ENCODE results near the gene WDR59.
"Not testable (repeated sequence)": the region's sequence is repeated elsewhere in the genome, so short reads cannot be mapped to it uniquely, and the experiment has no call there.

Gene WDR59, protein sequence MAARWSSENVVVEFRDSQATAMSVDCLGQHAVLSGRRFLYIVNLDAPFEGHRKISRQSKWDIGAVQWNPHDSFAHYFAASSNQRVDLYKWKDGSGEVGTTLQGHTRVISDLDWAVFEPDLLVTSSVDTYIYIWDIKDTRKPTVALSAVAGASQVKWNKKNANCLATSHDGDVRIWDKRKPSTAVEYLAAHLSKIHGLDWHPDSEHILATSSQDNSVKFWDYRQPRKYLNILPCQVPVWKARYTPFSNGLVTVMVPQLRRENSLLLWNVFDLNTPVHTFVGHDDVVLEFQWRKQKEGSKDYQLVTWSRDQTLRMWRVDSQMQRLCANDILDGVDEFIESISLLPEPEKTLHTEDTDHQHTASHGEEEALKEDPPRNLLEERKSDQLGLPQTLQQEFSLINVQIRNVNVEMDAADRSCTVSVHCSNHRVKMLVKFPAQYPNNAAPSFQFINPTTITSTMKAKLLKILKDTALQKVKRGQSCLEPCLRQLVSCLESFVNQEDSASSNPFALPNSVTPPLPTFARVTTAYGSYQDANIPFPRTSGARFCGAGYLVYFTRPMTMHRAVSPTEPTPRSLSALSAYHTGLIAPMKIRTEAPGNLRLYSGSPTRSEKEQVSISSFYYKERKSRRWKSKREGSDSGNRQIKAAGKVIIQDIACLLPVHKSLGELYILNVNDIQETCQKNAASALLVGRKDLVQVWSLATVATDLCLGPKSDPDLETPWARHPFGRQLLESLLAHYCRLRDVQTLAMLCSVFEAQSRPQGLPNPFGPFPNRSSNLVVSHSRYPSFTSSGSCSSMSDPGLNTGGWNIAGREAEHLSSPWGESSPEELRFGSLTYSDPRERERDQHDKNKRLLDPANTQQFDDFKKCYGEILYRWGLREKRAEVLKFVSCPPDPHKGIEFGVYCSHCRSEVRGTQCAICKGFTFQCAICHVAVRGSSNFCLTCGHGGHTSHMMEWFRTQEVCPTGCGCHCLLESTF

DNA sequence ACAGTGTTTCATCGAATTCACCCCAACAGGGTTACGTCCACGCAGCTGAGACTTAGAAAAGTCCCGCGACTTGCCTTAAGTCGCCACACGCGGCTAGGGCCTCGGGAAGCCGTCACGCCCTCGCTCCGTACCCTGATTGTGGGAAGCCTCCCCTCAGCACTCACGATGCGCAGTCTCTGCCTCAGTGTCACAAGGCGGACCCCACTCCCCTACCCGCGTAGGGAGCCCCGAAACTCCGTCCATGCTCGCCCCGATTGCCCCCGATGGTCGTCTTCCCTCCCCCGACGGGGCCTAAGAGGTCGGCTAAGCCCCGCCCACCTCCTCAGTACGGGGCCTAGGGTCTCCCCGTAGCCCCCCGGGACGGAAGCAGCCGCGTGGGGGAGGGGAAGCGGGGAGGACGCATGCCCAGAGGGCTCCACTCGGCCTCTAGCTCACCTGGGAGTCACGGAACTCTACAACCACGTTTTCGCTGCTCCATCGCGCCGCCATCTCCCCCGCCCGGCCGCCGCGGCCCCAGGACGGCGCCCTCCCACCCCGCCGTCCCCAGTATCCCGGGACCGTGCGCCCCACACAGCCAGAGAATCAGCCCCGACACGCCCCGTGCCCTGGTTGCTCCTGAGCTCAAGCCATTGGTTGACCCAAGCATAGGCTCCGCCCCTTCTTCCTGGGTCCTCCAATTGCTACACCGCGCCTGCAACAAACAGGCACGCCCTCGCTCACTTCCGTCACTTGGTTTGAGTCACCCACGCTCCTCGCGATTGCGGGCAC lies at the start of gene WDR59:
Gene WDR59 (minus strand): TSS at position 595 of the 768 bp plus-strand sequence. CDS start 106 bp downstream, at position 489.
- DNase-seq = peak; percentile 99

DNA sequence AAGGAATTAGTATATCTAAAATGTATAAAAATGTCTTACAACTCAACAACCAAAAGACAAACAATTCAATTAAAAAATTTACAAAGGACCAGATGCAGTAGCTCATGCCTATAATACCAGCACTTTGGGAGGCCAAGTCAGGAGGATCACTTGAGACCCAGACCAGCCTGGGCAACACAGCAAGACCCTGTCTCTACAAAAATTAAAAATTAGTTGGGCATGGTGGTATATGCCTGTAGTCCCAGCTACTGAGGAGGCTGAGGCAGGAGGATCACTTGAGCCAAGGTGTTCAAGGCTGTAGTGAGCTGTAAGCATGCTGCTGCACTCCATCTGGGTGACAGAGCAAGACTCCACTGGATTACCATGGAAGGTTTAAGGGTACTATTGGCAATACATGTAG lies 47.7 kb upstream of the WDR59 start:
- no peak for DNase-seq

DNA sequence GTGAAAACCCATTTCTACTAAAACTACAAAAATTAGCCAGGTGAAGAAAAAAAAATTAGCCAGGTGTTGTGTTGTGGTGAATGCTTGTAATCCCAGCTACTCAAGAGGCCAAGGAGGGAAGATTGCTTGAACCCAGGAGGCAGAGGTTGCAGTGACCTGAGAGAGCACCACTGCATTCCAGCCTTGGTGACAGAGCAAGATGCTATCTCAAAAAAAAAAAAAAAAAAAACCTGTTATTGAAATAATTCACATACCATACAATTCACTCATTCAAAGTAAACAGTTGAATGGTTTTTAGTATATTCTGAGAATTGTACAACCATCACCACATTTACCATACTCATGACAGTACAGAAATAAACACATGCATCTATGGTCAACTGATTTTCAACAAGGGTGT lies 44.9 kb upstream of the WDR59 start:
- no peak for DNase-seq

DNA sequence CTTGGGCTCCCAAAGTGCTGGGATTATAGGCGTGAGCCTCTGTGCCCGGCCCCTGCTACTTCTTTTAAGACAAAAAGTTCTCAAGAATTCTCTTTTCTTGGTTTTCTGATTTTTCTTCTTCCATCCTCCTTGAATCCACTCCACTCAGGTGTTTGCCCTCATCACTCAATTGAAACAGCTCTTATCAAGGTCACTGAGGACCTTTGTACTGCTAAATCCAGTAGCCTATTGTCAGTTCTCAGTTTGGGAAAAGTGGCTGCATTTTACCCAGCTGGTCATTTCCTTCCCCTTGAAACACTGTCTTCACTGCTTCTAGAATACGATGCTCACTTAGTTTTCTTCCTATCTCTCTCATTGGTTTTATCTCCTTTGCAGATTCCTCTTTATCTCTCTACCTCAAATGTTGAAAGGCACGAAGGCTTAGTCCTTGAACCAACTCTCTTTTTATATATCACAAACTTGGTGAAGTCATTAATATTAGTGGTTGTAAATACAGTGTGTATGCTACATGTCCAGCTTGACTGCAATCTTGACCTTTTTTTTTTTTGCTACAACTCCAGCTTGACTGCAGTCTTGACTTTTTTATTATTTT lies 43.7 kb upstream of the WDR59 start:
- no peak for DNase-seq

DNA sequence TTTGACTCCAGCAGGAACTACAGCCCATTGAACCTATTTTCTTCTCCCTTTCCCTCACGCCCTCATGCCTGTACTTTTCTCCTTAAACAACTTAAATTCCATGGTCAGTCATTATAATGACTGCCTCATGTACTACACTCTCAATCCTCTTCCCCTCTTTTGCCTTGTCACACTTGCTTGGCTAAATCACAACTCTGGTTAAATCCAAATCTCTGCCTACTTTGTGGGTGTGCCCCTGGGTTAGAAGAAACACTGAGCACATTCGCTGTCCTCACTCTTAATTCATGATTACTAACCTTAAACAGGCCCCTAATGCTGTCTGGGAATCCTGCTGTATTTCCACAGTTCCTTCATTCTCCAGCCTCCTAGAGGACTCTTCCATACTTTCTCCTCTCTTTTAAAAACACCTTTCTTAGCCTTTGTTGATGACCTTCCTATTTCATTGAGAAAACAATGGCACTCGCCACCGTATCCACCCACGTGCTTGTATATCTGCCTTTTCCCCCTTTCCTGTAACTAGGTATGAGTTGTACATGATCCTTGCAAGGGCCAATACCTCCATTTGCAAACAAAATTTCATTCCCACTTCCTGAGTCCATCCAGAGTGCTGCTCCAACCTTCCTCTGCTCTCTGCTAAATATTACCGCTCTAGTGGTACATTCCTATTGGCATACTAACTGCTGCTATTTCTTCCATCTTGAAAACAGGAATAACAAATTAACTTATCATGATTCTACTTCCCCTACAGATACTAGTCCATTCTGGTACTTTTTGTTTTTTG lies 42.8 kb upstream of the WDR59 start:
- DNase-seq = no peak

DNA sequence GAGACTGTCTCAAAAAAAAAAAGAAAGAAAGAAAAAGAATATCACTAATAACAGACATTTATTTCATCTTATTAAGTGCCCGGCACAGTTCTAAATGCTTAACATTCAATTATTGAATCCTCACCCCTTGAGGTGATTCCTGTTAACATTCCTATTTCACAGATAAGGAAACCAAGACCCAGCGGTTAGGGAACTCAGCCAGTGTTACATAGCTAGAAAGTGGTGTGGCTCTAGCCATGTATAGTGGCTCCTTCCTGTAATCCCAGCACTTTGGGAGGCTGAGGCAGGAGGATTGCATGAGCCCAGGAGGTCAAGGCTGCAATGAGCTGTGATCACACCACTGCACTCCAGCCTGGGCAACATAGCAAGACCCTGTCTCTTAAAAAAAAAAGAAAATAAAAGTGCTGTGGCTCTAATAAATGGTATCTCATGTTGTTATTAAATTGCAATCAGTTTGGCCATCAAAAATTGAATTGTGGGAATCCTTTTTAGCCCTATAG lies 42.0 kb upstream of the WDR59 start:
- DNase-seq = no peak

DNA sequence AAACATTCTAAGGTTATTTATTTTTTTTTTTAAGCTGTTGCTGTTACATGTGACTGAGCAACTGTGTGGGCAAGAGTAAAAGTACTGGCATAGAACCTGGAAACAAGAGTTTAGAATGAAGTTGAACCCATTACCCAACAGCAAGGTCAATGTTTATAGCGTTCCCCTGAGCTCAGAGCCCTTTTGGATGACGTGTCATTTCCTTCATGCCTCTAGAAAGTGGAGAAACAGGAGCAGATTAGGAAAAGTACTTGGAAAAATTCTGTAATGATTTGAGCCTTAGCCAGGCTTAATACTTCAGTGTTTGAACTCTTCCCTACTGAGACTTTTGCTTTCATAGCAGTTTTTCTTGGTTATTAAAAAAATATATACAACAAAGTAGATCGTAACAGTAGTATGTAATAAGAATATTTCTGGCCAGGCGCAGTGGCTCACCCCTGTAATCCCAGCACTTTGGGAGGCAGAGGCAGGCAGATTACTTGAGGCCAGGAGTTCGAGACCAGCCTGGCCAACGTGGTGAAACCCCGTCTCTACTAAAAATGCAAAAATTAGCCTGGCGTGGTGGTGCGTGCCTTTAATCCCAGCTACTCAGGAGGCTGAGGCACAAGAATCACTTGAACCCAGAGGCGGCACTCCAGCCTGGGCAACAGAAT lies 41.4 kb upstream of the WDR59 start:
- not testable (repeated sequence) for DNase-seq

DNA sequence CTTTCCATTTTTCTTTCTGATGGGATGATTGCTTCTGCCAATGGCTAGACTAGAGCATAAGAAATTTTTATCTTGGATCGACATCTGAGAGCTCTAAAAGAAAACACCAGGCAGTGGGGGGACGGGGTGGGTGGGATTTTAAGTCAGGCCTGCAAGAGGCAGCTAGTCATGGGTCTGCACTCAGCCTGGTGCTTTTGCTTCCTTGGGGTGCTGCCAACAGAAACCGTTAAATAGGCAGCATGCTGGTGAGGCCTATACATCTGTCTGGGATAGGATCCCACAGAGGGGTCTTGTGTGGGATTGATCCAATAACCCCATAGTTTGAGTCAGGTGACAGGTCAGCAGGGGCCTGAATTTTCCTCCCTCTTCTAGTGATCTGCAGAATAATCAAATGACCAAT lies 40.8 kb upstream of the WDR59 start:
- DNase-seq = no peak

DNA sequence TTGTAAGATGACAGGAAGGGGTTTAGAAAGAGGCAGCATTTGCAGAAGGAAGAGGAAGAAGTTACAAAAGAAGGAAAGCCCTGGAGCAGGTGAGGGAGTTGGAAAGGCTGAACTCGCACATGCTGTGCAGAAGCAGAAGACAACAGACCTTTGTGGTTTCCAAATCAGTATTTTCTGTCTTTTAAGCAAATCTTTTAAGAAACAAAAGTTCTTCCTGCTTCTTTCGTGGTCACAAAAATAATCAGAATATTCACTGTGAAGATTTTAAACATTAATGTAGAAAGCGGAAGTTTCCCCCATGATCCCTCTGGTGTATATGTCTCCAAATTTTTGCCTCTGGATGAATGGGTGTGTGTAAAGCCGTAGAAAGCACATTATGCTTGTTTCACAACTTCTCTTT lies 39.7 kb upstream of the WDR59 start:
- DNase-seq = no peak

DNA sequence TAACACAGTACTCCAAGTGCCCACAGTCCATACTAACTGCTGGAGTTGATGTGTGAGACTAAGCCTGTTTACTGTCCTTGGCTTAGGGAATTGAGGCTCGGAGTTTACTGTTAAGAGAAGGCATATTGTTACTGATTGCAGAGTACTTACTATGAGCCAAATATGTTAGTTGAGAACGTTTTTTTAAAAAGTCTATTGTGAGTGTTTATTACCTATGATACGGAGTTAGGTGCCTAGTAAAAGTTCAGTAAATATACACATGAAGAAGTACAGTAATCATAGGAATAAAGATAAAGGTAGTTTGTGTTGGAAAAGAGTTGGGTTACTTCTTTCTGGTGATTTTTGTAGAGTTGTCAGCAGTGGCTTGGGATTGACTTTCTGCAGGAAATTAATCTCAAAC lies 39.3 kb upstream of the WDR59 start:
- no peak for DNase-seq

DNA sequence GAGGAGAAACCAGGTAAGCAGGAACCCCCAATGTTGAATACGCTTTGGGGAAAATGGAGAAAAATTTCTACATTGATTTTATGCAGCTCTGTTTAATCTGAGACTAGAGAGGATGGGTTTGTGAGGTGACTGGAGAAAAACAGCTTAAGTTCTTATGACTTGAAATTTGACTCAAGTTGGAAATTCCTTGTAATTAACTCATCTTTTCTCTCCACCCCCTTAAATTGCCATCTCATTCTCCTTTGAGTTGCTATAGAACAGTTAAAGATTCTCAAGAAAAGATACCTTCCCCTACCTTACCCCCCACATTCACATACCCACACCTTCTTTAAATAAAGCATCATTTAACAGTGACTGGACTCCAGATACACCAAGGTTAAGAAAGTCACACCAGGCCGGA lies 38.1 kb upstream of the WDR59 start:
- DNase-seq = no peak

DNA sequence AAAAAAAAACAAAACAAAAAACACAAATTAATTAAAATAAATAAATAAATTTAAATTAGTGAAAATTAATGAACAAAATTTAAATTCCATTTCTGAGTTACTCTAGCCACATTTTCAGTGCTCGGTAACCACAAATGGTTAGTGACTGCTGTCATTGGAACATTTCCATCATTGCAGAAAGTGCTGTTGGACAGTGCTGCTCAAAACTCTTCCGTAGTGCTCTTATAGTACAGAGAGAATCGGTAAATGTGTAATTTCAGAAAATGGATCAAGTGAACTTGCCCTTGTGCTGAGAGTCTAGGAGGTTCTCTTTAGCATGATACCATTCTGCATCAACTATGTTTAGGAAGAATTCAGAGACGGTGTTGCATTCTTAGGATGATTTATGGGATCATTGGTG lies 37.6 kb upstream of the WDR59 start:
- no peak for DNase-seq

DNA sequence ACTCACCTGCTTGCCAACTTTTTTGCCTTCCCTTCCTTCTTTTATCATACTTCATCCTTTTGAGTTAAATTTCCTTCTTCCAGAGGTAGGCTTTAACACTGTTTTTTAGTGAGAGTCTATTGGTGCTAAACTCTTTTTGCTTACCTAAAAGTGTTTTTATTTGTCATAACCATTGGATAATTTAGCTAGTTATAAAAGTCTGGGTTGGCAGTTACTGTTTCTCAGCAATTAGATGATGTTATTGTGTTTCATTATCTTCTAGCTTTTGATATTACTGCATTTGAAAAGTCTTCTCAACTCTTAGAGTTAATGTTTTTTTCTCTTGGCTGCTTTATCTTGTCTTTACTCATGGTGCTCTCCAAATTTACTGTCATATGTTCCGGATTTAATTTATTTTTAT lies 36.5 kb upstream of the WDR59 start:
- DNase-seq = no peak

DNA sequence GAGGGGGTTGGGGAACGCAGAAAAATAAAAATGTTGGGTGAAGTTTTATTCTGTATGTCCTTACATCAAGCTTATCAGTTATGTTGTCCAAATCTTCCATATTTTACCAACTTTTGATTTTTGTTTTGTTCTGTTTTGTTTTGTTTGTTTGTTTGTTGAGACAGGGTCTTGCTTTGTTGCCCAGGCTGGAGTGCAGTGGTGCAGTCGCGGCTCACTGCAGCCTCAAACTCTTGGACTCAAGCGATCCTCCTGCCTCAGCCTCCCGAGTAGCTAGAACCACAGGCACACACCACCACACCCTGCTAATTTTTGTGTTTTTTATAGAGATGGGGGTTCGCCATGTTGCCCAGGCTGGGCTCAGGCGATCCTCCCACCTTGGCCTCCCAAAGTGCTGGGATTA lies 34.7 kb upstream of the WDR59 start:
- no peak for DNase-seq

DNA sequence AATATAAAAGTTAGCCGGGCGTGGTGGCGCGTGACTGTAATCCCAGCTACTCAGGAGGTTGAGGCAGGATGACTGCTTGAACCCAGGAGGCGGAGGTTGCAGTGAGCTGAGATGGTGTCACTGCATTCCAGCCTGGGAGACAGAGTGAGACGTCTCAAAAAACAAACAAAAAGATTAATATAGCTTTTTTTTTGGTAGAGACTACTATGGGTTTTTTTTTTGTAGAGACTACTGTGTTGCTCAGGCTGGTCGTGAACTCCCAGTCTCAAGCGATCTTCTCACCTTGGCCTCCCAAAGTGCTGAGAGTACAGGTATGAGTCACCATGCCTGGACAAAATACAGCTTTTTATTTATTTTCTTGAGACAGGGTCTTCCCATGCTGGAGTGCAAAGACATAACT lies 34.1 kb upstream of the WDR59 start:
- no peak for DNase-seq

DNA sequence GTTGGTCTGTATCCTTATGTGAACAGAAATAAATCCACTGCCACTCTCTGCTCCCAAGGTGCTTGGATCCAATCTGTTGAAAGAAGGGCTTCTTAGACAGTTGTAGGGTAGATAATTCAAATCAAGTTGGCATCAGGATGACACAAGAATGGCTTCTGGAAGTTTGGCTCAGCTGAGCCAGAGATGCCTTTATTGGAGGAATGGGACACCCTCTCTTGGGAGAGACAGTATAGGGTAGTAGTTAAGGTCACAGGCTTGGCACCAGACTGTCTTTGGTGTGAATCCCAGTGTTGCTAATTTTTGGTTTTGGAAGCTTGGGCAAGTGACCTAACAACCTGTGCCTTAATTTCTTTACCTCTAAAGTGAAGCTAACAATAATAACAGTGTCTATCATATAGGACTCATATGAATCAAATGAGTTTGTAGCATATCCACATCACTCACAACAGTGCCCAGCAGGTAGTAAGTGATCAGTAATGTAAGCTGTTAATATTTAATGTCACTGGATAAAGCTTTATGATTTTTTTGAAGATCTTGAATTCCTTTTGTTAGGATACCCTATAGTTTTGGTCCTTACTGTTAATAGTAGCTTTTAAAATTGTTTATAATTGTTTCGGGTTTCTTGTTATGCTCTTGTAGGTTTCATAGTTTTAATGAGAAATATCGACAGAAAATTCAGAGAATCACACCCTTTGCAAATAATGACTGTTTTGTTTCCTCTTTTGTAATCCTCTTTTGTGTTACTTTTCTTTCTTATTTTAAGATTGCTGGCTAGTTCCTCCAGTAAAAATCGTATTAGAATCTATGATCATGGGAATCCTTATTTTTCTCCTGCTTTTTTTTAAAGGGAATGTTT lies 33.0 kb upstream of the WDR59 start:
- no peak for DNase-seq

DNA sequence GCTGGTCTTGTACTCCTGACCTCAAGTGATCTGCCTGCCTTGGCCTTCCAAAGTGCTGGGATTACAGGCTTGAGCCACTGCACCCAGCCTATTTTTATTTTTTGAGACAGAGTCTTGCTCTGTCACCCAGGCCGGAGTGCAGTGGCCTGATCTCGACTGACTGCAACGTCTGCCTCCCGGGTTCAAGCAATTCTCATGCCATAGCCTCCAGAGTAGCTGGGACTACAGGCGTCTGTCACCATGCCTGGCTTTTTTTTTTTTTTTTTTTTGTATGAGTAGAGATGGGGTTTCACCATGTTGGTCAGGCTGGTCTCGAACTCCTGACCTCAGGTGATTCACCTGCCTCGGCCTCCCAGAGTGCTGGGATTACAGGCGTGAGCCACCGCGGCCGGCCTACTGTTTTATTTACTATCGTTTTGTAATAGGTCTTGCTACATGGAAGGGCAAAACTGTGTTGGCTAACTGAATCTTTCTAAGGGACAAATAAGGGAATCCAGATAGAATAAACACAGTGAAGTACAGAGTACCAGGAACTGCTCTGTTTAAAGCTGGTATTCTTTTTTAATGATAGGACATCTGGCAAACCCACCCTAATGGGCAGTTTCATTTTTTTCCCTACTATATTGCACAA lies 31.6 kb upstream of the WDR59 start:
- DNase-seq = not testable (repeated sequence)

DNA sequence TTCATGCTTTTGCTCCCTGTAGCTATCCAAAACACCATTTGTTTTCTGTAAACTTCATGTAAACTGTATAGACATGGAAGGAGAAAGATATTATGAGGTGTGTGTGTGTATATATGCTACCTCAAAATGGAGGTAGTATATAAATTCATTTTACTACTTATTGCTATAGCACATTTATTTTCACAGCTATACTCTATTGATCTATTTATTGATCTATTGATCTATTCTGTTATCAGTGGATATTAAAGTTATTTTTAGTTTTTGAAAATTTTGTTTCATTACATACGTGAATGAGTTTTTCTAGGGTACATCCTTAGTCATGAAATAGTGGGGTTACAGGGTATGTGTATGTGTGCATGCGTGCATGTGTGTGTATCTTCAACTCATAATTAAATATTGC lies 29.4 kb upstream of the WDR59 start:
- DNase-seq = no peak

DNA sequence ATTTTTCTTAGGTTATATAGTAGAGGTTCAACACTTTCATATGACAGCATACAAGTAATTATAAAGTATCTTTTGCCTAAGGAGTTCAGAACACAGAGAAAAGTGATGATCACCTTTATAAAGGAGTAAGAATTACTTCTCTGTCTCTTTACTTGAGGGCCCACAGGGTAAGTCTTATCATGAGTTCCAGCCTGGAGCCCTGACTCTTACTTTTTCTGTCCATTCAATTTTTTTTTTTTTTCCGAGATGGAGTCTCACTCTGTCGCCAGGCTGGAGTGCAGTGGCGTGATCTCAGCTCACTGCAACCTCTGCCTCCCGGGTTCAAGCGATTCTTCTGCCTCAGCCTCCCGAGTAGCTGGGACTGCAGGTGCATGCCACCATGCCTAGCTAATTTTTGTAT lies 28.2 kb upstream of the WDR59 start:
- DNase-seq = not testable (repeated sequence)

All from CD4-positive, alpha-beta T cell treated with Interleukin-15 for 1 hour (primary cell).